GM18873 (cell line): ENCODE measurements around the gene STRBP.
"Not testable (repeated sequence)": the region's sequence is repeated elsewhere in the genome, so short reads cannot be mapped to it uniquely, and the experiment has no call there.

Experiments
- ATAC-seq: cut with Tn5 transposase; IDR thresholded peaks from one replicate; pipeline ENCODE4 v1.9.1; 2021; ENCODE audit warnings: mild to moderate bottlenecking, moderate library complexity, moderate number of reproducible peaks; ENCODE audit not compliant: unreplicated experiment, low FRiP score

STRBP gene

GRCh38 chr9:123251741-123252140 is 16.6 kb downstream of the STRBP start:
- ATAC-seq = no peak

GRCh38 chr9:123251324-123251723 is 17.1 kb downstream of the STRBP start:
- ATAC-seq = no peak

- no peak for ATAC-seq
Observed at GRCh38 chr9:123250504-123250903, 17.9 kb downstream of the STRBP start.

GRCh38 chr9:123249162-123249561 is 19.2 kb downstream of the STRBP start:
- not testable (repeated sequence) for ATAC-seq

- no peak for ATAC-seq
Observed at GRCh38 chr9:123248630-123249029, 19.8 kb downstream of the STRBP start.

GRCh38 chr9:123246534-123246933 is 21.9 kb downstream of the STRBP start:
- no peak for ATAC-seq

GRCh38 chr9:123239726-123240125 is 28.7 kb downstream of the STRBP start:
- no peak for ATAC-seq

GRCh38 chr9:123238365-123238764 is 30.0 kb downstream of the STRBP start:
- ATAC-seq = no peak

GRCh38 chr9:123237220-123237619 is 31.2 kb downstream of the STRBP start:
- no peak for ATAC-seq

- ATAC-seq = no peak
Observed at GRCh38 chr9:123235448-123235847, 32.9 kb downstream of the STRBP start.

GRCh38 chr9:123234853-123235252 is 33.5 kb downstream of the STRBP start:
- no peak for ATAC-seq

- no peak for ATAC-seq
Observed at GRCh38 chr9:123232332-123232731, 36.1 kb downstream of the STRBP start.

- no peak for ATAC-seq
Observed at GRCh38 chr9:123231421-123231820, 37.0 kb downstream of the STRBP start.

GRCh38 chr9:123228967-123229366 is 39.4 kb downstream of the STRBP start:
- no peak for ATAC-seq

- no peak for ATAC-seq
Observed at GRCh38 chr9:123225995-123226394, 42.4 kb downstream of the STRBP start.

- peak; percentile 81 for ATAC-seq
Observed at GRCh38 chr9:123225374-123225813, 43.0 kb downstream of the STRBP start.

GRCh38 chr9:123220127-123220526 is 48.3 kb downstream of the STRBP start:
- ATAC-seq = no peak

GRCh38 chr9:123218831-123219230 is 49.6 kb downstream of the STRBP start:
- ATAC-seq = no peak

GRCh38 chr9:123217128-123217654 is 51.2 kb downstream of the STRBP start:
- no peak for ATAC-seq

- ATAC-seq = no peak
Observed at GRCh38 chr9:123216251-123216797, 52.1 kb downstream of the STRBP start.

- ATAC-seq = no peak
Observed at GRCh38 chr9:123211081-123211480, 57.3 kb downstream of the STRBP start.

- ATAC-seq = no peak
Observed at GRCh38 chr9:123208626-123209174, 59.7 kb downstream of the STRBP start.
